ENCODE results near the gene SLC9A2. TPM values are rescaled to one million over a fixed set of nuclear protein-coding genes. Genes with fewer than 3 reads are reported as not detected.

SLC9A2 gene
- total RNA-seq, 2 donors from 2014 or later: 7.3 to 22.4 TPM

GRCh38 chr2:102591491-102592045 lies 27.8 kb upstream of the SLC9A2 start:
- Histone ChIP-seq H3K4me3 (no peak overlapping the region), H3K27me3 (replicated peaks; ENCODE audit: insufficient read depth) (no peaks in the 10 kb centered on the region), H3K27ac (no peak overlapping the region), H3K4me1 (replicated peaks) (no peaks in the 10 kb centered on the region), H3K36me3 (no peaks in the 10 kb centered on the region), H3K9me3 (no peaks in the 10 kb centered on the region)
- no peak for DNase-seq (ENCODE audit: low spot score)
- TF ChIP-seq POLR2A (IDR thresholded peaks at IDR 0.05) (no peak), CTCF (IDR thresholded peaks at IDR 0.05) (no peak), POLR2AphosphoS5 (IDR thresholded peaks at IDR 0.05) (no peak)
- intact Hi-C loops (cut with DNase I): no loop called here
- WGBS: 41% methylated on average over 3 of the region's 3 CpGs

- H3K4me3 ChIP-seq: no peak overlapping the region
- TF ChIP-seq CTCF (IDR thresholded peaks at IDR 0.05): peak in 3 of 4 experiments; percentile 39 to 43 (median 43)
- TF ChIP-seq POLR2A (IDR thresholded peaks at IDR 0.05): no peak
- no peaks in the 10 kb centered on the region for H3K9me3 ChIP-seq
- no peaks in the 10 kb centered on the region for H3K27me3 ChIP-seq (replicated peaks; ENCODE audit: insufficient read depth)
- no peak overlapping the region for H3K27ac ChIP-seq
- H3K4me1 ChIP-seq (replicated peaks): no peaks in the 10 kb centered on the region
- WGBS: 89% methylated on average over 2 of the region's 2 CpGs
- H3K36me3 ChIP-seq: no peaks in the 10 kb centered on the region
- intact Hi-C loops (cut with DNase I): no loop called here
- DNase-seq (ENCODE audit: low spot score): peak; percentile 9
Observed at GRCh38 chr2:102592601-102593000, 26.8 kb upstream of the SLC9A2 start.

GRCh38 chr2:102593516-102593915 lies 25.8 kb upstream of the SLC9A2 start:
- no peaks in the 10 kb centered on the region for H3K9me3 ChIP-seq
- H3K27me3 ChIP-seq (replicated peaks; ENCODE audit: insufficient read depth): no peaks in the 10 kb centered on the region
- WGBS: 59% methylated on average over 3 of the region's 3 CpGs
- no peak overlapping the region for H3K27ac ChIP-seq
- H3K36me3 ChIP-seq: no peaks in the 10 kb centered on the region
- intact Hi-C loops (cut with DNase I): no loop called here
- no peak for DNase-seq (ENCODE audit: low spot score)
- TF ChIP-seq POLR2A (IDR thresholded peaks at IDR 0.05) (no peak), POLR2AphosphoS5 (IDR thresholded peaks at IDR 0.05) (no peak), CTCF (IDR thresholded peaks at IDR 0.05) (no peak)
- H3K4me3 ChIP-seq: no peak overlapping the region
- H3K4me1 ChIP-seq (replicated peaks): no peaks in the 10 kb centered on the region

GRCh38 chr2:102594445-102595016 lies 24.8 kb upstream of the SLC9A2 start:
- Histone ChIP-seq H3K36me3 (no peaks in the 10 kb centered on the region), H3K4me1 (replicated peaks) (no peaks in the 10 kb centered on the region), H3K27ac (no peak overlapping the region), H3K27me3 (replicated peaks; ENCODE audit: insufficient read depth) (no peaks in the 10 kb centered on the region), H3K9me3 (no peaks in the 10 kb centered on the region), H3K4me3 (no peak overlapping the region)
- 67% methylated on average over 6 of the region's 6 CpGs for WGBS
- no peak for DNase-seq (ENCODE audit: low spot score)
- no peak for TF ChIP-seq POLR2AphosphoS5 (IDR thresholded peaks at IDR 0.05)
- no peak for TF ChIP-seq CTCF (IDR thresholded peaks at IDR 0.05)
- TF ChIP-seq POLR2A (IDR thresholded peaks at IDR 0.05): no peak
- intact Hi-C loops (cut with DNase I): no loop called here

GRCh38 chr2:102597788-102598187 lies 21.6 kb upstream of the SLC9A2 start:
- Histone ChIP-seq H3K36me3 (no peaks in the 10 kb centered on the region), H3K27ac (no peak overlapping the region), H3K4me1 (replicated peaks) (no peaks in the 10 kb centered on the region), H3K27me3 (replicated peaks; ENCODE audit: insufficient read depth) (no peaks in the 10 kb centered on the region), H3K4me3 (no peak overlapping the region), H3K9me3 (no peaks in the 10 kb centered on the region)
- TF ChIP-seq POLR2AphosphoS5 (IDR thresholded peaks at IDR 0.05): no peak
- TF ChIP-seq POLR2A (IDR thresholded peaks at IDR 0.05): no peak
- TF ChIP-seq CTCF (IDR thresholded peaks at IDR 0.05): no peak
- intact Hi-C loops (cut with DNase I): no loop called here
- no peak for DNase-seq (ENCODE audit: low spot score)
- WGBS: 72% methylated on average over 9 of the region's 9 CpGs
